Transverse colon (tissue), 4 donors: ENCODE measurements around the gene CDH12. TPM values are rescaled to one million over a fixed set of nuclear protein-coding genes. Genes with fewer than 3 reads are reported as not detected.

Experiments used
- DNase-seq: peaks from one replicate; pipeline ENCODE4 v3.0.0-alpha.2; 2019
- H3K27ac ChIP-seq, 4 donors: fragments of 200-600 bp; sonication (generic); 2 replicates each; pipeline ENCODE4 v1.5.1; 2016 to 2018; ENCODE audit warnings: inconsistent platforms in 4 of 4
- H3K27me3 ChIP-seq: fragments of 200-600 bp; sonication (generic); 2 replicates; pipeline ENCODE4 v1.5.1; 2017; ENCODE audit warnings: inconsistent platforms
- H3K36me3 ChIP-seq, 4 donors: fragments of 200-600 bp; sonication (generic); 2 replicates each; pipeline ENCODE4 v1.5.1; 2017 to 2019; ENCODE audit warnings: inconsistent platforms in 4 of 4
- H3K4me1 ChIP-seq, 4 donors: fragments of 200-600 bp; sonication (generic); 2 replicates each; pipeline ENCODE4 v1.5.1; 2017 to 2020; ENCODE audit warnings: inconsistent platforms in 4 of 4
- H3K4me3 ChIP-seq, 4 donors: fragments of 200-600 bp; sonication (generic); 1 replicate in 1 of 4; 2 replicates in 3 of 4; pipeline versions ENCODE4 v1.5.1 to v1.6.1; 2017 to 2019; ENCODE audit warnings: inconsistent platforms in 4 of 4
- H3K9me3 ChIP-seq, 2 donors: fragments of 200-600 bp; sonication (generic); 2 replicates each; pipeline ENCODE4 v1.5.1; 2017 to 2019; ENCODE audit warnings: inconsistent platforms in 2 of 2
- EP300 ChIP-seq: sonication (generic); formaldehyde crosslinking; IDR thresholded peaks from one replicate; pipeline ENCODE4 v1.6.1; 2017; ENCODE audit warnings: antibody characterized with exemption, low read depth
- POLR2A ChIP-seq: fragments of 450-650 bp; IDR thresholded peaks from one replicate; pipeline ENCODE4 v1.6.1; 2016; ENCODE audit warnings: antibody characterized with exemption, mild to moderate bottlenecking, moderate library complexity
- POLR2AphosphoS5 ChIP-seq, 3 donors: sonication (generic); formaldehyde crosslinking; IDR thresholded peaks; one replicate each; pipeline ENCODE4 v1.6.1; 2016; ENCODE audit warnings: antibody characterized with exemption in 3 of 3
- WGBS, 2 donors: methylation state at CpG; one replicate each; pipeline ENCODE4 v1.1.5; 2018; ENCODE audit warnings: low coverage in 1 of 2; 5-methylcytosine and 5-hydroxymethylcytosine counted together
- in situ Hi-C, 4 donors: fragments of 200-750 bp; cut with MboI; loops; one replicate each; pipeline versions ENCODE4 v1.15.0 to v1.15.1; 2017; ENCODE audit warnings: low sequenced_read_pairs in 3 of 4, low pct_ligation_motif_present in 1 of 4, low pct_unique_long_range_greater_than_20kb in 1 of 4
- intact Hi-C: fragments of 100-400 bp; cut with DNase I; formaldehyde crosslinking; loops from one replicate; pipeline ENCODE4 v1.15.1; 2023; ENCODE audit warnings: low total_unique reads
- total RNA-seq, 4 donors: library from RNA; depleted of rRNA; stranded (reverse); fragments of >200 nt; gene quantifications; one replicate each; pipeline ENCODE4 v1.1.0, GENCODE V29; 2016
- TF ChIP-seq, protein P1 (sequence below), 5 experiments: fragments of 200-600 bp in 3 of 5; fragments of 450-650 bp in 2 of 5; sonication (generic) in 3 of 5; IDR thresholded peaks; 1 replicate in 2 of 5; 2 replicates in 3 of 5; pipeline ENCODE4 v1.5.1; 2016 to 2017; ENCODE audit warnings: antibody characterized with exemption in 5 of 5, inconsistent platforms in 3 of 5, mild to moderate bottlenecking in 2 of 5, moderate library complexity in 1 of 5

CDH12 gene
- total RNA-seq, 4 donors from 2014 or later = 0.14 TPM; not detected in 3

DNA sequence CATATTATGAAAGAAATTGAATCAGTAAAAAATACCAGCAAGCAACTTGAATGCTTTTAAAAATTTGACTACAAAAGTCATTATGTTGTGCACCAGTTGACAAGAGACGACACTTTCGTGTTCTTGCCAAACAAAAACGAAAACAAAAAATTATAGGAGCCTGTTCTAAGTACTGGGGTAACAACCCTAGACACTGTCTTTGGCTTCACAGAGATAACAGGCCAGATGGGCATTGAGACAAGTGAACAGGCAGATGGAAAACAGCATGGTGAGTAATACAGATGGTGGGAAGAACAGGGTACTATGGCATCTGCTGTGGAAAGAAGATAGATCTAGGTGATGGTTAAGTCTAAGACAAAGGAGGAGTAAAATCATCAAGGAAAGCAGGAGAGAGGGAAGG lies 99.0 kb downstream of the CDH12 start:
- no peaks in the 10 kb centered on the region for H3K4me1 ChIP-seq
- no peak overlapping the region for H3K27ac ChIP-seq
- no peak for DNase-seq
- H3K9me3 ChIP-seq = no peaks in the 10 kb centered on the region
- H3K27me3 ChIP-seq = no peaks in the 10 kb centered on the region
- intact Hi-C loops = no loop called here
- H3K4me3 ChIP-seq = no peak overlapping the region
- TF ChIP-seq, protein P1, sequence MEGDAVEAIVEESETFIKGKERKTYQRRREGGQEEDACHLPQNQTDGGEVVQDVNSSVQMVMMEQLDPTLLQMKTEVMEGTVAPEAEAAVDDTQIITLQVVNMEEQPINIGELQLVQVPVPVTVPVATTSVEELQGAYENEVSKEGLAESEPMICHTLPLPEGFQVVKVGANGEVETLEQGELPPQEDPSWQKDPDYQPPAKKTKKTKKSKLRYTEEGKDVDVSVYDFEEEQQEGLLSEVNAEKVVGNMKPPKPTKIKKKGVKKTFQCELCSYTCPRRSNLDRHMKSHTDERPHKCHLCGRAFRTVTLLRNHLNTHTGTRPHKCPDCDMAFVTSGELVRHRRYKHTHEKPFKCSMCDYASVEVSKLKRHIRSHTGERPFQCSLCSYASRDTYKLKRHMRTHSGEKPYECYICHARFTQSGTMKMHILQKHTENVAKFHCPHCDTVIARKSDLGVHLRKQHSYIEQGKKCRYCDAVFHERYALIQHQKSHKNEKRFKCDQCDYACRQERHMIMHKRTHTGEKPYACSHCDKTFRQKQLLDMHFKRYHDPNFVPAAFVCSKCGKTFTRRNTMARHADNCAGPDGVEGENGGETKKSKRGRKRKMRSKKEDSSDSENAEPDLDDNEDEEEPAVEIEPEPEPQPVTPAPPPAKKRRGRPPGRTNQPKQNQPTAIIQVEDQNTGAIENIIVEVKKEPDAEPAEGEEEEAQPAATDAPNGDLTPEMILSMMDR (IDR thresholded peaks at IDR 0.05) = no peak
- TF ChIP-seq POLR2AphosphoS5 (IDR thresholded peaks at IDR 0.05) (no peak), POLR2A (no peak), EP300 (no peak)
- WGBS, 2 donors = 58 to 67% methylated on average over 3 of the region's 3 CpGs
- in situ Hi-C loops = no loop called here
- H3K36me3 ChIP-seq = no peaks in the 10 kb centered on the region

DNA sequence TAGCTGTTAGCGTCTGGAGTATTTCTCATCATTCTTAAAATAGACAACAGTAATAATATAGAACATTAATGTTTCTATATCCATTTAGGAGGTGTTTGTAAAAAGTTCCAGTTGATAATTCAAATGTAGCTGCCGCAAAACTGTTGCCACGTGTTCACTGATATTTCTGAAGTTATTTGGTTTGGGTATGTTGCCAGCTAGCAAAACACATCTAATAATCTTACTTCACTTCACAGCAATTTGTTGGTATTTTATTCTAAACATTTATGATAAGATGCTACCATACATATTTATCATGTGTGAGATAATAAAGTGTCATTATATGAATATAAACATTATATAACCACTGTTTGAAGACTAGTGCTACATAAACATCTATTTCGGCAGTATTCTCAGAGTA lies 101.6 kb downstream of the CDH12 start:
- TF ChIP-seq POLR2AphosphoS5 (IDR thresholded peaks at IDR 0.05) (no peak), POLR2A (no peak), EP300 (no peak)
- TF ChIP-seq, protein P1 (IDR thresholded peaks at IDR 0.05) = no peak
- no peak for DNase-seq
- H3K4me1 ChIP-seq = no peaks in the 10 kb centered on the region
- no peak overlapping the region for H3K4me3 ChIP-seq
- intact Hi-C loops (no loop called here), in situ Hi-C loops (no loop called here)
- no peaks in the 10 kb centered on the region for H3K27me3 ChIP-seq
- H3K36me3 ChIP-seq = no peaks in the 10 kb centered on the region
- 61 to 63% methylated on average over 4 of the region's 4 CpGs for whole genome bisulfite sequencing, 2 donors
- H3K27ac ChIP-seq = no peak overlapping the region
- no peaks in the 10 kb centered on the region for H3K9me3 ChIP-seq

DNA sequence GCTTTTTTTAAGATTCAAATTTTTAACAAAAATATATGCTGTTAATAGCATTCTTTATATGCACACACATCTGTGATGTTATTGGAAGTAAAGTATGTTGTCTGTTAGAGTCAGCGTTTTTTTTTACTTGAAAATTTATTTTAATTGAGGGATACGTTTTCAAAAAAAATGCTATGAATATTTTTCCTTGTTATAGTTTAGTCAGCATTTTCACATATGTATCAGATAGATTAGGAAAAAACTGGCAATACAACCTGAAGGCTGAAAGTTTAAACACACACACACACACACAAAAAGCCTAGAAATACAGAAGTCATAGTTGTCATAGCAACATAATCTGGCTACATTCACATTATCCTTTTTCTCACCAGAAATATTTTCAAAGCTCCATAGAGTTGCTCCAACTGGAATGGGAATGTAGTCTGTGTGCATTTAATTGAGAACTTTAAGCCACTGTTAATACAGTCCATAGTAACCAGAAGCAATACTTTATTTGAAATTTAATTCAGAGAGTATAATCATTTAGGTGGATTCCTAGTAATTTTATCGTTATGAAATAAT lies 116.6 kb downstream of the CDH12 start:
- Histone ChIP-seq H3K4me3 (no peak overlapping the region), H3K4me1 (no peaks in the 10 kb centered on the region), H3K36me3 (no peaks in the 10 kb centered on the region), H3K27me3 (no peaks in the 10 kb centered on the region), H3K9me3 (no peaks in the 10 kb centered on the region), H3K27ac (no peak overlapping the region)
- WGBS, 2 donors = 47 to 72% methylated on average over 3 of the region's 3 CpGs
- in situ Hi-C loops (no loop called here), intact Hi-C loops (no loop called here)
- TF ChIP-seq, protein P1 (IDR thresholded peaks at IDR 0.05) = no peak
- TF ChIP-seq EP300 (no peak), POLR2AphosphoS5 (IDR thresholded peaks at IDR 0.05) (no peak)
- no peak for DNase-seq

DNA sequence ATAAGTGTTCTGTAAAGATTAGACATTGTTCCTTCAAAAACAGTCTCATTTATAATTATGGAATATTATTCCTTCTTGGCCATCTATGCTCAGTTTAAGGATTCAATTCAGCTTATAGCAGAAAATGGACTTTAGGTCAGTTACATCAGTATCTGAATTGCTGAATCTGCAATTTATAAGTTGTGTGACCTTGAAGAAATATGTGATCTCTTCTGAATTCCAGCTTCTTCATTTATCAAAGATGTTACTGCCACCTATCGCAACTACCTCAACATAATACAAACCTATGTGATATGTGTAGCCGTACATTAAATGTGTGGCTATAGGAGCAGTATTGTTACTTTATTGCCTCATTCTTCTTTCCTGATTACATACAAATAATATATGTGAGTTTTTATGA lies 118.2 kb downstream of the CDH12 start:
- DNase-seq = no peak
- in situ Hi-C loops = no loop called here
- Histone ChIP-seq H3K9me3 (no peaks in the 10 kb centered on the region), H3K27ac (no peak overlapping the region), H3K27me3 (no peaks in the 10 kb centered on the region), H3K4me3 (no peak overlapping the region), H3K4me1 (no peaks in the 10 kb centered on the region), H3K36me3 (no peaks in the 10 kb centered on the region)
- WGBS, 2 donors = 80 to 88% methylated on average over 2 of the region's 2 CpGs
- TF ChIP-seq, protein P1 (IDR thresholded peaks at IDR 0.05) = no peak
- TF ChIP-seq EP300 (no peak), POLR2AphosphoS5 (IDR thresholded peaks at IDR 0.05) (no peak), POLR2A (no peak)
- intact Hi-C loops = no loop called here
